Cardiac fibroblast (primary cell): ENCODE measurements around the gene CAPN15.

Experiments used
- DNase-seq, 2 donors: peaks; one replicate each; pipeline versions ENCODE4 v3.0.0 to v3.0.0-alpha.2; 2010; ENCODE audit warnings: low read depth in 2 of 2
- H3K4me3 ChIP-seq, 2 donors: replicated peaks in 1 of 2; 1 replicate in 1 of 2; 2 replicates in 1 of 2; pipeline ENCODE4 v1.5.1; 2011; ENCODE audit warnings: low read depth in 2 of 2, low read length in 2 of 2, mild to moderate bottlenecking in 2 of 2, moderate library complexity in 1 of 2
- TF ChIP-seq, protein P1 (sequence below): IDR thresholded peaks from one replicate; pipeline ENCODE4 v1.5.1; 2011; ENCODE audit warnings: low read depth, mild to moderate bottlenecking, low read length, inconsistent platforms

CAPN15 gene

GRCh38 chr16:600781-601180, 73.3 kb downstream of the CAPN15 start:
- no peak overlapping the region for H3K4me3 ChIP-seq
- TF ChIP-seq, protein P1, sequence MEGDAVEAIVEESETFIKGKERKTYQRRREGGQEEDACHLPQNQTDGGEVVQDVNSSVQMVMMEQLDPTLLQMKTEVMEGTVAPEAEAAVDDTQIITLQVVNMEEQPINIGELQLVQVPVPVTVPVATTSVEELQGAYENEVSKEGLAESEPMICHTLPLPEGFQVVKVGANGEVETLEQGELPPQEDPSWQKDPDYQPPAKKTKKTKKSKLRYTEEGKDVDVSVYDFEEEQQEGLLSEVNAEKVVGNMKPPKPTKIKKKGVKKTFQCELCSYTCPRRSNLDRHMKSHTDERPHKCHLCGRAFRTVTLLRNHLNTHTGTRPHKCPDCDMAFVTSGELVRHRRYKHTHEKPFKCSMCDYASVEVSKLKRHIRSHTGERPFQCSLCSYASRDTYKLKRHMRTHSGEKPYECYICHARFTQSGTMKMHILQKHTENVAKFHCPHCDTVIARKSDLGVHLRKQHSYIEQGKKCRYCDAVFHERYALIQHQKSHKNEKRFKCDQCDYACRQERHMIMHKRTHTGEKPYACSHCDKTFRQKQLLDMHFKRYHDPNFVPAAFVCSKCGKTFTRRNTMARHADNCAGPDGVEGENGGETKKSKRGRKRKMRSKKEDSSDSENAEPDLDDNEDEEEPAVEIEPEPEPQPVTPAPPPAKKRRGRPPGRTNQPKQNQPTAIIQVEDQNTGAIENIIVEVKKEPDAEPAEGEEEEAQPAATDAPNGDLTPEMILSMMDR, result peak; percentile 29
- peak; percentile 20 to 23 for DNase-seq

DNA sequence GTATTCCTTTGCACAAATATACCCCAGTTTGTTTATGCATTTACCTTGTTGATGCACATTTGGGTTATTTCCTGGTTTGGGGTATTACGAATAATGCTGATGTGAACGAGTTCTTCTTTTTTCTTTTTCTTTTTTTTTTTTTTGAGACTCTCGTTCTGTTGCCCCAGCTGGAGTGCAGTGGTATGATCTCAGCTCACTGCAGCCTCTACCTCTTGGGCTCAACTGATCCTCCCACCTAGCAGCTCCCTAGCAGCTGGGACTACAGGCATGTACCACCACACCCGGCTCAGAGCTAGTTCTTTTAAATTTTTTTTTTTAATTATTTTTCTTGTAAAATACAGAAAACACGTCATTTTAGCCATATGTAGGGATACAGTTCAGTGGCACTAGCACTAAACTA, 76.4 kb downstream of the CAPN15 start:
- DNase-seq, result no peak
- H3K4me3 ChIP-seq, result no peak overlapping the region

More for the DNA sequence above, 76.4 kb downstream of the CAPN15 start:
- TF ChIP-seq, protein P1, result no peak
